Thyroid gland (tissue), 4 donors: Measurements from ENCODE around the gene TAS2R10.

Source experiments
- CTCF ChIP-seq, 6 experiments: fragments of 200-600 bp in 3 of 6; fragments of 450-650 bp in 3 of 6; sonication (generic) in 3 of 6; IDR thresholded peaks; one replicate each; pipeline ENCODE4 v1.5.1; 2016 to 2019; ENCODE audit warnings: antibody characterized with exemption in 6 of 6, mild to moderate bottlenecking in 2 of 6, inconsistent platforms in 1 of 6, moderate library complexity in 1 of 6
- POLR2A ChIP-seq, 2 donors: fragments of 450-650 bp; IDR thresholded peaks; one replicate each; pipeline ENCODE4 v1.6.1; 2017; ENCODE audit warnings: antibody characterized with exemption in 2 of 2, mild to moderate bottlenecking in 2 of 2, moderate library complexity in 1 of 2

- no peak for TF ChIP-seq POLR2A (IDR thresholded peaks at IDR 0.05)
- TF ChIP-seq CTCF (IDR thresholded peaks at IDR 0.05): no peak
These were observed 23.3 kb upstream of the TAS2R10 start, which contains the start of gene PRR4 for GRCh38 chr12:10849425-10849878.
